HG03066 (cell line): ENCODE data around the gene SCAMP5.

Experiments
- ATAC-seq: cut with Tn5 transposase; IDR thresholded peaks from one replicate; pipeline ENCODE4 v1.9.1; 2021; ENCODE audit warnings: low read depth; ENCODE audit not compliant: unreplicated experiment

The SCAMP5 gene

DNA sequence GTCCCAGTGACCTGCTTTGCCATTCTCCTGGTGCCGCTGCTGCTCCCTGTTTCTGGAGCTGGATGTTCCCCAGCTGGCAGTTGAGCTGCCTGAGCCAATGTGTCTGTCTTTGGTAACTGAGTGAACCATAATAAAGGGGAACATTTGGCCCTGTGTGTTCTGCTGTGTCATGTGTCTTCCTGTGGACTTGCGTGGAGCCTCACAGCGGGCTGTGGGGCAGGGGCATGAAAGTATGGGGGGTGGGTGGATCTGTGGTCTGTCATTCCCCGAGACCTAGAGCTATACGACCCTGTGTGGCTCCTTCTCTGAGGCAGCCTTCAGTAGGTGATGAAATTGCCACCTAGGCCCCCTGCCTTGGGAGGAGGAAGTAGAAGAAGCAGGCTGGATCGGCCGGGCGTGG lies 26.0 kb downstream of the SCAMP5 start:
- no peak for ATAC-seq

DNA sequence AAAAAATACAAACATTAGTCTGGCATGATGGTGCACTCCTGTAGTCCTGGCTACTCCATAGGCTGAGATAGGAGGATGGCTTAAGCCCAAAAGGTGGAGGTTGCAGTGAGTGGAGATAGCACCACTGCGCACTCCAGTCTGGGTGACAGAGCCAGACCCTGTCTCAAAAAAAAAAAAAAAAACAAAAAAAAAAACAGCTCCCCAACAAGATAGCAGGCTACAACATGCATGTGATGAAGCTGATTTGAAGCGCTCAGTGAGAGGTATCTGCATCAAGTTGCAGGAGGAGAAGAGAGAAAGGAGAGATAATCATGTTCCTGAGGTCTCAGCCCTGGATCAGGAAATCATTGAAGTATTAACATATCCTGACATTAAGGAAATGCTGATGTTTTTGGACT lies 27.4 kb downstream of the SCAMP5 start:
- ATAC-seq, result no peak

DNA sequence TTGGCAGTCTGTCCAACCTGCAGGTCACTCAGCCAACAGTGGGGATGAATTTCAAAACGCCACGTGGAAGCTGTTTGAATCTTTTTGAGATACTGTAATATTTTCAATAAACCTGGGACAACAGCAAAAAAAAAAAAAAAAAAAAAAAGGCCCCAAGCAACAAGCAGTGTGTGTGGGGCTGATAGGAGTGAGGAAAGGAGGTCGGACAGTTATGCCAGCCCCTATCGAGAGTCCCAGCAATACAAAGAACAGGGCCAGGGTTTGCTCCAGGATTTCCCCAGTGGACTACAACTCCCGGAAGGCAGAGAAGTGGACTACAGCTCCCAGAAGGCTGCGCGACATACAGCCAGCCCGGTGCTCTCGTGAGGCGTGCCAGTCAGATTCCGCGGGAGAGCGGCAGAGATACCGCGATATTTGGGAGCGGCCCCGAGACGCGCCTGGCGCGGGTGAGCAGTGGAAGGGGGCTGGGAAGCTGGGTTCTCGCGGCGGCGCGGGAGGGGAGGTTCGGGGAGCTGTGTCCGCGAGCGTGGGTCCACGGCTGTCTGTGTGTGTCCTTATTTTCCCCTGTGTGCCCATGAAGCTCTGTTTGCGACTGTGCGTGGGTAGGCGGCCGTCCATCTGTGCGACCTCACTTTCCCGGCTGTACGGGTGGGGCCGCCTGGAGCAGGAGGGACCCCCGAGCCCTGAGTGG lies 28.0 kb downstream of the SCAMP5 start, which contains the start of gene PPCDC:
Gene PPCDC, plus strand, starts transcription at position 410 of the 691 bp plus-strand sequence. CDS start 4,729 bp downstream, outside the sequence.
- peak; percentile 91 for ATAC-seq

DNA sequence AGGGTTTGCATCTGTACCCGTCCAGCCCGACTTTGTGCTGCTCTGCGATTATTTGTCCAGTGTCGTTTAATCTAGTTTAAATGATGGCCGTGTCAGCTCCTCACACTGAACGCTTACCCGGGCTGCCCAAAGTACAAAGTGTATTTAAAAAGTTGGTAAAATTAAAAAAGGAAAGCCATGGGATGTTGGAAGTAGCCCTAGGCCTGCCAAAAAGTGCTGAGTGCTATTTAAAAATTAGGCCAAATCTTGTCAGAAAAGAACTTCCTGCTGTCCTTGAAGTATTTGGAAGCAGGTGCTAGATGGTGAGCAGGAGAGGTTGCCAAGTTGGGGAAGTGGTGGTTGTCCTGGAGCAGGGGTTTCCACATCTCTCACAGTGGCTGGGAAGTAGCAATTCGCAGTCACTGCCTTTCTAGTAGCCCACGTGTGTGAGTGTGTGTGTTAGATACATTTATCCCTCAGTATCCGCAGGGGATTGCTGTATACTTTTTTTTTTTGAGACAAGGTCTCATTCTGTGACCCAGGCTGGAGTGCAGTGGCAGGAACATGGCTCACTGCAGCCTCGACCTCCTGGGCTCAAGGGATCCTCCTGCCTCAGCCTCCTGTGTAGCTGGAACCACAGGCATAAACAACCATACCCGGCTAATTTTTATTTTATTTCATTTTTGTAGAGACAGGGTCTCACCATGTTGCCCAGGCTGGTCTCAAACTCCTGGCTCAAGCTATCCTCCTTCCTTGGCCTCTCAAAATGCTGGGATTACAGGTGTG lies 28.7 kb downstream of the SCAMP5 start:
- ATAC-seq, result no peak

DNA sequence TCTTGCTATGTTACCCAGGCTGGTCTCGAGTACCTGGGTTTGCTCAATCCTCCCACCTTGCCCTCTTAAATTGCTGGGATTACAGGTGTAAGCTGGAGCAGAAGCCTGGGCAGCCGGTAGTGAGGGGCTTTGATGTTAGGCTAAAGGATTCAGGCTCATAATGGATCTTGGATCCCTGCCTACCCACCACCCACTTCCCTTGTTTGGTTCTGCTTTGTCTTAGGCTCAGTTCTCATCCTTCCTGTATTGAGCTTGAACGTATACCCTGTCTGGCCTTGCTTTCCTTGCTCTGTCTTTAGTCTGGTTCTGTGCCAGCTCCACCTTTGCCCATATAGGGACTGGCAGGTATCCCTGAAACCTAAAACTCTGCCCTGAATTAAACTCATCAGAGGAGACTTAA lies 29.7 kb downstream of the SCAMP5 start:
- ATAC-seq, result no peak

DNA sequence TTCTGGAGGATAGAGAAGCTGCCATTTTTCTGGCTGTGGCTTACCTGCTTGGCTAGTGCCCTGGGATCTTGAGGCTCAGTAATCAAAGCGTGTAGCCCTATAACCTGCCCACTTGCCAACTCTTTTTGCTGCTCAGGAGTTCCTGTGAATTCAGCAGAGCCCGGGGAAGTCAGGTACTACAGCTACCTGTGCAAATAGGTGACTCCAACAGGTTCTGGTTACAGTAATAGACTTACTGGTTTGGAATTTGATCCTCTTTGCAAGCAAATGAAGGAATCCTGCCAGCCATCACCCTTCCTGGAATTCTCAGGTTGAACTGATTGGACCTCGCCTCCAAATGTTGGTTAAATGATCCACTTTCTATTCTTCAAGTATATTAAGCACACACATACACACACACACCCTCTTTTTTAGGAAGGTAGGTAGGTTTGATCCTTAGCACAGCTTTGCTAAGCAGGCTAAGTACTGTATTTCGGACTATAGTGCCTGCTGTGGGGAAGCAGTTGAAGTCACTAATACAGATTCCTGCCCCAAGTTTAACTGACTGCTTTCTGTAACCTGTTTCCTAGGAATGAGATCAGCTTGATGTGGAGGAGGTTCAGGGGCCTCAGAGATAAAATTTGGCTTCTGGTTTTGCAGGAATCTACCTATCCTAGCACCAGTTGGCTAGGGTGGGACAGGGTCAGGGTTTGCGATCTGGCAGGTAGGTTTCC lies 30.3 kb downstream of the SCAMP5 start:
- ATAC-seq, result no peak

DNA sequence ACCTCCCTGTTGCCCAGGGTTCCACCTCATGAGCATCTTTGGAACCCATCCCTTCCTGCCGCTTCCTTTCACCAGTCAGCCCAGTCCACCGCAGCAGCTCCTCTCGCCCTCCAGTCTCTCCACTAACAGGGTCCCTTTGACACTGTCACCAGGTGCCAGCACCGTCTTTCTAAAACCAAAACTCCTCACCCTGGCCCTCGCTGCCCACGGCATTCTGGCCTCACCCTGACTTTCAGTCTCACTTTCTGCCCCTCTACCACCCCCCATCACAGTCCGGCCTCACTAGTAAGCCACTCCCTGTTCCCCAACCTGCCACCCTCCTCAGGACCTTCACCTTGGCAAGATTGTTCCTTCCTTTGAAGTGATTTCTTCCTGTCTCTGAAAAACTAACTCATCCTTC lies 32.2 kb downstream of the SCAMP5 start:
- no peak for ATAC-seq

DNA sequence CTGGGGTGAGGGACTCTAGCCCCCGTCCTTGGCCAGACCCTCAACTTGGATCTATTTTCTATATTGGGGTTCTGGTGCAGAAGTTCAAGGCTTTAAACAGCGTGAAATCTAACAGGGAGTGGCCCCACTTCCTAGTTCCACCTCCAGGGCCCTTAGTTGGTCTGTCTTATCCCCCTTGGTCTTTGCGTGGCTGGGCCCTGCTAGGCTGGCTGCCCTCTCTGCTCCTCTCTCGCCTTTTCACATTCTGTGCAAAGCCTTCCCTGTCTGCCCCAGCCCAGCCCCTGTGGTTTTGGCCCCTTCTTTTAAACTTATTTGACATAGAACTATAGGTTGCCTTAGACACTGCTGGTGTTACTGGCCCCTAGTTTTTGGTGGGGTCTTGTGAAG lies 33.6 kb downstream of the SCAMP5 start:
- no peak for ATAC-seq

DNA sequence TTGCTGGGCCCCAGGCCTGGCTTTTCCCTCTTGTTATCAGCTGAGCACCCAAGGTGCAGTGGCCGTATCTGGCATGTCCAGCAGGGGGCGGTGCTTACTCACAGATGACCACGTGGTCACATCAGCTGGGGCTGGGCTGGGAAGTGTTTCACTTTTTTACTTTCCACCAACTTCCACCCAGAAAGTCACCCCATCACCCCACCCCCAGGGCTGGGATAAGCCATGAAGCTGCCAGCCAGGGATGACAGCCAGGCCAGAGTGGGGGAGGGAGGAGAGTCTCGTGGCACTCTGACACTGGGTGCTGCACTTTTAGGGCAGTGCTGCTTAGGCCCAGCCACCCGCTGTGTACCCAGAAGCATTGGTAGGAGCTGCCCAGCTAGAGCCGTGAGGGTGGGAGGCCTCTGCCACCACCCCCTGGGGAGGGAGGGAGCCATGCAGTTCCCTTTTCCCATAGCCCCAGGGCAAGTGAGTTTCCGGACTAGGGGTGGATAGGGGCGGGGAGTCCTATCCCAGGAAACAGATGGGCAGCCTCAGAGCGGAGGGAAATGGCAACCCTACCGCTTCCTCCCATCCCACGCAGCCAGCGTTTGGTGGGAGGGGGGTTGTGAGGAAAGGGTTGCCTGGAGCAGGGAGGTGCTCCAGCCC lies 34.1 kb downstream of the SCAMP5 start:
- ATAC-seq, result no peak

DNA sequence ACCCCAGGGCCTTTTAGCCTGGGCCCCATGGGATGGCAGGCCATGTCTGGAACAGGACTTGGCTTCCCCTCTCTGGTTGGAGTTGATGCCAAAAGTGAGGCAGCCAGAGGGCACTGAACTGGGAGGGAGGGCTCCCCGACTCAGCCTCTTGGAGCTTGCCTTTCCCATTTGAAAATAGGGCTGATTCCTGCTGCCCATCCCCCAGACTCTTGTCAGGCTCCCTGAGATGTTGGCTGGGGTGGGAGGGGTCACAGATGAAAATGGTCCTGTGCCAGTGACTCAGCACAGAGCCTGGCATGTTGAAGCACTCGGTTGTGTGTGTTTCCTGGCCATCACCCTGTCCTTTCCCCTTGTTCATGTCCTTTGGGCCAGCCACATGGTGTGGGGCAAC lies 34.7 kb downstream of the SCAMP5 start:
- ATAC-seq, result no peak

DNA sequence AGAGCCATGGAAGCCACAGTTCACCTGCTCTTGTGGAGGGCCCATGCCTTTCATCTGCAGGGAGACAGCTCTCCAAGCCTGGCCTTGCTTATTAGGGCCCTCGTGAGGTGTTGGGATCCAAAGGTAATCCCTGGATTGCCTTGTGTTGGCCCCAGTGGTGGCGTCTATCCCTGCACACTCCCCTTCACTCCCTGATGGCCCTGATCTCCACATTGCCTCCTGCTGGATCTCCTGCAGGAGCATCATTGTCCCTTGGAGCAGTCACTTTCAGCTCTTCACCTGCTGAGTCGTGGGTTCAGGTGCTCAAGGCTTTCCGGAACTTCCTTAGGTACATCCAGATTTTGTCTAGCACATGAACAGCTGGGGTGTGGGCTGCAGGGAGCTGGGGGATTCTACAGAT lies 35.1 kb downstream of the SCAMP5 start:
- no peak for ATAC-seq

DNA sequence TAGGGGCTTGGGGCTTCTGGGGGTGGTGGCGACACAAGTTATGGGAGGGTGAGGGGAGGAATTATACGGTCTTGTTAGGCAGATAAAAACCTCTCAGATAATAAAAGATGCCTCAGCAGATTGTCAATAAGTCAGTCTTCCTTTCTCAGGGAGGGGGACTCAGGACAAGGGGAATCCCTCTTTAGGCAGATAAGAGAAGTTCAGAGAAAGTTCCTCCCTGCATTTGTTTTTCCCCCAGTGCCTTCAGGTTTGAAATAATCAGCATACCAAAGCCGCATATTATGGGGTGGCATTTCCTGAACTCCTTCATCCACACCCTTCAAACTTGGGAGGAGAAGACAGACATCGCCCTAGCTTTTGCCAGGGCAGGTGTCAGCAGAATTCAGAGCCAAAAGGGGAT lies 36.5 kb downstream of the SCAMP5 start:
- no peak for ATAC-seq

DNA sequence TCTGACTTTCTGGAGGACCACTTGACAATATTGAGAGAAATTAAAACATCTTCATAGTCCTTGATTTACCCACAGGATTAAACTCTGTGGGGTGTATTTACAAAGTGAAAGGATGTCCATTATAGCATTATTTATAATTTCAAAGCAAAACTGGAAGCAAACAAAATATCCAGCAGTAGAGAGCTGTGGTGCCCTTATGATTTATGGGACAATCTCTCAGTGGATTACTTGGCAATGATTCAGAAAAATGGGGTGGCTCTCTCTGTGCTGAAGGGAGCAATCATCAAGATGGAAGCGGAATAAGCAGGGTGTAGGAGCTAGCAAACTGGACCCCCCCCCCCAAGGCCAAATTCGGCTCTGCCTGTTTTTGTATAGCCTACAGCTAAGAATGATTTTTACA lies 37.0 kb downstream of the SCAMP5 start:
- no peak for ATAC-seq

DNA sequence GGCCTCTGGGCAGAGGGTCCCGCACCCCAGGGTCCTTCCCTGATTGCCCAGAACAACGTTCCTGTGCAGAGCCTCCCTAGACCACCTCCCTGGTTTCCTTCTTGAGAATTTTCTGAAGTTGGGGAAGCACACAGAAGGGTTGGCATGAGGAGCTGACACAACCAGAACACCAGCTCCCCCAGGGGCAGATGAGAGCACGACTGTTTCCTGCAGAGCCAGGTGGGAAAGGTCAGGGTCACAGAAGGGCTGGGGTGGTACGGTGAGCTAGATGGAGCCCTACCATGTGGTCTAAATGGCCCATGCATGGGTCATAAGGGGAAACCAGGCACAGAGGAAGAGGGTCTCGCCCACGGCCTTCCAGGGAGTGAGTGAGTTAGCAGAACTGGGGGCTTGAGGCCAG lies 38.4 kb downstream of the SCAMP5 start:
- no peak for ATAC-seq

DNA sequence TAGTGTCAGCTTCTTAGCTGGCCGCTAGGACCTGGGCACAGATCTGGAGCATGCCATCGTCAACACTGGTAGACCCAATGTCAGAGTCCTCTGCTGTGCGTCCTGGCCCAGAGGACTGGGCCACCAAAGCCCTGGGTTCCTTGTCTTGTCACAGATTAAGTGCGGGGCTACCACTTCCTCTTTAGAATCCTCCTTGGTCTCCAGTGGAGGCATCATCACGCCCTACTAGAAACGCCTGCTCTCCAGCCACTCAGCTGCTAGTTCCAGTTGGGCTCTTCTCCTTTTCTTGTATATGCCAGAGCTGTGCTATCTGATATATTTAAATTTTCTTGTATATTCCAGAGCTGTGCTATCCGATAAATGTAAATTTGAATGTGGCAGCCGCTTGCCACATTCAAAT lies 39.3 kb downstream of the SCAMP5 start:
- ATAC-seq, result no peak

DNA sequence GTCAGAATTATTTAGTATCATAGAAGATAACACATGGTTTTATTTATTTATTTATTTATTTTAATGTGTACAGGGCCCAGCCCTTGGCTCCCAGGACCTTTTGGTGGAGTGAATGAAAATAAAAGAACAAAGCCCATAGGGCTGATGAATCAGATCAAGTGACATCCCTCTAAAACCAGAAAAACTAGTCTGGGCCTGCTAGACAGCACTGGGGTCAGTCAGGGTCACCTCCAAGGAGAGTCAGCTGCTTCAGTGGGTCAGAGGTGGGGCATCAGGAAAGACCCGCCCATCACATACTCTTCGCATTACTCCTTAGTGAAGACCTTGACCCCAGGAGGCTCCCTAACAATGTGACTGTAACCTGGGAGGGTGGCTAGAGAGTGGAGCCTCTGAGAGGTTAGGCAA lies 40.9 kb downstream of the SCAMP5 start:
- no peak for ATAC-seq

DNA sequence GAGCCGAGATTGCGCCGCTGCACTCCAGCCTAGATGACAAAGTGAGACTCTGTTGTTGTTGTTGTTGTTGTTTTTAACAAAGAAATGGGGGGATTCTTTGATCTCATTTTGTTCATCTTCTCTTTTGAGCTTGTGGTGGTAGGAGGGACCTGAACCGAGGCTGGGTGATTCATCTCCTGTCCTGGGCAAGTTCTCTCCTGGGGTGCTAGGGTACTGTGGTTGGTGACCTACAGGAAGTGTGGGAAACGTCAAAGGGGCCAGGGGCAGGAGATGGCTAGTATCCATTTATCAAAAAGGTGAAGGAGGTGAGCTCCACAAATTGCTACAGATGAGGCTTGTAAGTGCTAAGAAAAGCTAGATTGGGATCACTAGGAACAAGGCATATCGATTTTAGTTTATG lies 42.3 kb downstream of the SCAMP5 start:
- ATAC-seq, result no peak

DNA sequence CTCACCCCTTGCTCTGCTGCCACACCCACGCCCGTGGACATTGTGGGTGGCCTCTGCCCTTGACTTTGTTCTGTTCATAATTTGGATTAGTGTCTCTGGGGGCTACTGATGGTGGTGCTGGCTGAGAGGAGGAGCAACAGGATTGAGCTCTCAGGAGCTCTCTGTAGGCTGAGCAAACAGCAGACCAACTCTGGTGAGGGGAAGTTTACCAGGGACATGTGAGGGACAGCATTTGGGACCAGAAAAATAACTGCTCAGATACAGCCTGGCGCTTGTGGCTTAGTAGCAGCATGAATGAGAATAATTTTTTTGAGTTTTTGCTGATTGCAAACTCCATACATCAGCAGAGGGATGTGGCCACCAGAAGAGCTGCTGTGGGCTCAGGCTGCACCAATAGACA lies 42.9 kb downstream of the SCAMP5 start:
- no peak for ATAC-seq

DNA sequence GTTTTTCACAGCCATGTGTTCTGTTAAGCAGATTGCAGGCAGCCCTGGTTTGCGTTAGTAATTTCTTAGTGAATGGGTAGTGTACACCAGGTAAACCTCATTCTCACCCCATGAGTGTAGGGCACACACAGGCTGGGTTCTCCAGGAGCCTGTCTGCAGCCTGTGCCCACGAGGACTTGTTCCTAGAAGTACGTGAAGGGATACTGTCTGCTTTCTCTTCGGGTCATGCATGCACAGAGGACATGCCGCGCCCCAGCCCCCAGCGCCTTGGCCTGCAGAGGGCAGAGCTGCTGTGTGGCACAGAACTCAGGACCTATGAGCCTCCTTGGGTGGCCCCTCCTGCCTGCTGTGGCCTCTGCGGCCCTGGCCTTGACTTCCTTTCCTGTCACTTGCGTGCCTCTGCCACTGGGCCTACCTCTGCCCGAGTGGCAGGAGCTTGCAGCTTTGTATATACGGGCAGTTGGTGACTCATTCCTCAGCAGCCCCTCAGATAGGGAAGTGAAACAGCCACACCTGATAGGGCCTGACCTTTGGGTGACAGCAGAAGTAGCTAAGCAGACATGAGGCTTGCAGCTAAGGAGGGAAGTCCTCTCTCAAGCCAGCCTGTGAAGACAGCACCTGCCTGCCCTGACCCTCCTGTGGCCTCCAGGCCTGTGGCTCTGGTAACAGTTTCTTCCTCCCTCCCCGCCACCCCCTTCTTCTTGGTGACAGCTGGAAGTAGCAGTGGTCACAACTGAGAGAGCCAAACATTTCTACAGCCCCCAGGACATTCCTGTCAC lies 47.6 kb downstream of the SCAMP5 start:
- ATAC-seq, result peak; percentile 63

DNA sequence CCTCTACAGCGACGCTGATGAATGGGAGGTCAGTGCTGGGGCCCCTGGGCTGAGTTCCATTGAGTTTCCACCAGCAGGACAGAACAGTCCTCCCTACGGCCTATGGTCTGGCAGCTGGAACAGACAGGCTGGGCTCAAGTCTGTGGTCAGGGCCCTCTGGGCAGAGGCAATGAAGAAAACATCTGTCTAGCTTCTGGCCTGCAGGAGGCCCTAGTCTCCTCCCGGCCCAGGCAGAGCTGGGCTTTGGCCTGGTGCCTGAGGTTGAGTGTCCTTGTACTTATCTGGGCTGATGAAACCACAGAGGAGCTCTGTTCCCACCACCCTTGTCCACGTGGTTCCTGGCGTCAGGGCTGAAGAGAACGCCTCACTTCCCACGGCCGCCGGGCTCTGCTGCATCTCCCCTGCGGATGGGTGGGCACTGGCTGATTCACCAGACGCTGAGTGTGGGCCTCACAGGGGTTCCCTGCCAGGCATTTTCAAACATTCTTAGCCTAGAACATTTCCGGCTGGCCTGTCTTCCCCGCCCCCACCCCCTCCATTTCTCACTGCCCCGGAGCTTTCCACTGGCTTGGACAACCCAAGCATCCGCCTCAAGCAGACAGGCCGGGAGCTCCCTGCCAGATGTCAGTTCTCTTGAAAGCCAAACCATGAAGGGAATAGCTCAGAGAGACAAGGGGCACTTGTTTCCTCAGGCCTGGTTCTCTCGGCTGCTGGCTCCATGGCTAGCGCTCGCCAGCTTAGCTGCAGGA lies 48.3 kb downstream of the SCAMP5 start:
- peak; percentile 24 for ATAC-seq
